ENCODE measurements around the gene CSMD2.

The CSMD2 gene

GRCh38 chr1:33743221-33743998 is 421.6 kb downstream of the CSMD2 start:
- no peak for DNase-seq (ENCODE audit: low spot score)

- DNase-seq (ENCODE audit: low spot score): no peak
Observed at GRCh38 chr1:33742663-33743062, 422.4 kb downstream of the CSMD2 start.

GRCh38 chr1:33741749-33742148 is 423.3 kb downstream of the CSMD2 start:
- DNase-seq (ENCODE audit: low spot score): no peak

GRCh38 chr1:33740040-33740744 is 424.8 kb downstream of the CSMD2 start:
- no peak for DNase-seq (ENCODE audit: low spot score)

- no peak for DNase-seq (ENCODE audit: low spot score)
Observed at GRCh38 chr1:33738976-33739375, 426.1 kb downstream of the CSMD2 start.

GRCh38 chr1:33738536-33738935 is 426.5 kb downstream of the CSMD2 start:
- no peak for DNase-seq (ENCODE audit: low spot score)

GRCh38 chr1:33736496-33736895 is 428.5 kb downstream of the CSMD2 start:
- DNase-seq (ENCODE audit: low spot score): no peak

GRCh38 chr1:33735624-33736023 is 429.4 kb downstream of the CSMD2 start:
- DNase-seq (ENCODE audit: low spot score): peak; percentile 30

- no peak for DNase-seq (ENCODE audit: low spot score)
Observed at GRCh38 chr1:33727310-33727709, 437.7 kb downstream of the CSMD2 start.

- DNase-seq (ENCODE audit: low spot score): no peak
Observed at GRCh38 chr1:33726274-33726804, 438.7 kb downstream of the CSMD2 start.

GRCh38 chr1:33725556-33726160 is 439.4 kb downstream of the CSMD2 start:
- no peak for DNase-seq (ENCODE audit: low spot score)

- DNase-seq (ENCODE audit: low spot score): no peak
Observed at GRCh38 chr1:33725037-33725436, 440.0 kb downstream of the CSMD2 start.

GRCh38 chr1:33724348-33724747 is 440.7 kb downstream of the CSMD2 start:
- no peak for DNase-seq (ENCODE audit: low spot score)

- no peak for DNase-seq (ENCODE audit: low spot score)
Observed at GRCh38 chr1:33723251-33723650, 441.8 kb downstream of the CSMD2 start.

- DNase-seq (ENCODE audit: low spot score): no peak
Observed at GRCh38 chr1:33721301-33721815, 443.7 kb downstream of the CSMD2 start.

GRCh38 chr1:33719771-33720670 is 445.0 kb downstream of the CSMD2 start:
- no peak for DNase-seq (ENCODE audit: low spot score)

GRCh38 chr1:33719326-33719725 is 445.7 kb downstream of the CSMD2 start:
- no peak for DNase-seq (ENCODE audit: low spot score)

GRCh38 chr1:33718186-33718585 is 446.8 kb downstream of the CSMD2 start:
- DNase-seq (ENCODE audit: low spot score): no peak

GRCh38 chr1:33716976-33717688 is 447.9 kb downstream of the CSMD2 start:
- no peak for DNase-seq (ENCODE audit: low spot score)

GRCh38 chr1:33715195-33715811 is 449.7 kb downstream of the CSMD2 start:
- DNase-seq (ENCODE audit: low spot score): no peak
